ENCODE data around the gene UBL4B.
"Not testable (repeated sequence)": the region's sequence is repeated elsewhere in the genome, so short reads cannot be mapped to it uniquely, and the experiment has no call there.

UBL4B gene, protein sequence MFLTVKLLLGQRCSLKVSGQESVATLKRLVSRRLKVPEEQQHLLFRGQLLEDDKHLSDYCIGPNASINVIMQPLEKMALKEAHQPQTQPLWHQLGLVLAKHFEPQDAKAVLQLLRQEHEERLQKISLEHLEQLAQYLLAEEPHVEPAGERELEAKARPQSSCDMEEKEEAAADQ

DNA sequence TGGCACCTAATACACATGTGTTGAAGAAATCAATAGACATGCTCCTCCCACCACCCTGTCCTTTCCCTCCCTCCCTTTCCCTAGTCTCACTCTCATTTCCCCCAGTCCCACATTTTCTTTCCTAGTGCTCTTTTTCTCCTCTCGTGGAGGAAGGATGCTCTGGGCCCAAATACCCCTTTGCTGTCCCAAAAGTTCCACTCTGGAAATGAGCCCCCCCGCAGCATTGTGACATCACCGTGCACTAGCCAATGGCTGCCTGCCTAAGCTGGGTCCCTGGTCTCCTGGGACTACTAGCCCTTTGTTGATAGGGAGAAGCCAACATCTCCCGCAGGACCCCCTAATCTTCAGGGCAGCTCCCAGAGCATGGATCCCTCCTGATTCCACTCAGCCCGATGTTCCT is at the start of gene UBL4B:
Gene UBL4B (plus strand): TSS at position 301 of the 400 bp plus-strand sequence. CDS start 92 bp downstream, at position 393.
- DNase-seq: no peak

DNA sequence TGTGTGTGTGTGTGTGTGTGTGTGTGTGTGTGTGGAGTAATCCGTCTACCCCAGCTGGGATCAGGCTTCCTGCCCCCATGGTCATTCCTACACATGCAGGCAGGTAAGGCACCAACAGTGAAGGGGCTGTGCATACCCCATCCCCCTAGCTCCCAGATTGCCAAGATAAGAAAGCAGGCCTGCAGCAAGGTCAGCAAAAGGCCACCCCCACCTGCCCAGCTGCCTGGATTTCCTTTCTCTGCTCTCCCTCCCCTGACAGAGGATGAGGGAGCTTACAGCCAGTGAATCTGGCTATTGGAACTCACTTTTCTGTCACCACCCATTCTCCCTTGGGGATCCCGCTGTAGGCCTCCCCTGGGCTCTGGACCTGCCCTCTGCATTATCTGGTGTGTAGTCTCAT is 49.6 kb upstream of the UBL4B start:
- DNase-seq: no peak

DNA sequence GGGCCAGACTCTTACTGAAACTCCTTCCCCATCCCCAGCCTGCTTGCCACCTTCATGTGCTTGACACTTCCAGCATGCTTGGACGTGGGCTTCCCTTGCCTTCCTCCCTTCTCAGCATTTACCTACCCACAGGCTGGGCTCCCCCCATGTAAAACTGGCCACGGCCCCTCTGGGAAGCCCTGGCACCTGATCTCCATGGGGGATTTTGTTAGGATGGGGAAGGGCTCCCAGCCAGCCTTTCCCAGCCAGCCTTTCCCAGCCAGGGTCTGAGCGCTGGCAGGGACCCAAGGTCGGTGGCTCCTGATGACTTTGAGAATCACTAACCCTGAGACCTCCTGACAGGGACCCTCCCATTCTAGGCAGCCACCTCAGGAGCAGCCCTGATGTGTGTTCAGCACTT is 48.5 kb upstream of the UBL4B start:
- DNase-seq: no peak

DNA sequence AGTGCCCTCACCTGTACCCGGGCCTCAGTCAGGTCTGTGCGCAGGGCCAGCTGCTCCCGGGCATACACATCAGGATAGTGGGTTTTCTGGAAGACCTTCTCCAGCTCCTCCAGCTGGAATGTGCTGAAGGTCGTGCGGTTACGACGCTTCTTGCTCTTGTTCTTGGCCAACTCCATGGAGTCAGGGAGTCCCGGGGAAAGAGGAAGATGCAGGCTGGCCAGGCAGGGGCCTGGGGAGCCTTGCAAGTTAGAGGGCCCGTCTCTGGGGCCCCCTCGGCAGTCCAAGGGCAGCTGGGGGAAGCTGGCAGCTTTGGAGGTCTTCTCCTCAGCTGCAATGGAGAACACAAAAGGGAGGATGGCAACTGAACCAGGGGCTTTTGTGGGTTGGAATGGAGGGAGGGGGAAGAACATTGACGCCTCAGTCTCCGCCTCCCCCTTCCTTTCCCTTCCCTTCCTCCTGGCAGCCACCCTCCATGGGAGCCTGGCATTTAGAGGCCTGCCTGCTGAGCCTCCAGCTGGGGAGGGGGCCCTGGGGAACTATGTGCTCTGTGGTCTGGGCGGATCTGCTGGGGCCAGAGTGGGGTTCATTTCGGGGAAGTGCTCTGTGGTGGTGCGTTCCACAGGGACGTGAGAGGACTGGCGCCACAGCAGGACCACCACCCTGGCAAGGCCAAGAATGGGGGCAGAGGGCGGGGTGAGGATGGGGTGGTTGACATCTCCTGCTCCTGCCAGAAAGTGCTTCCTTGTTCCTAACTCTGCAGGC is 47.5 kb upstream of the UBL4B start:
- DNase-seq: no peak

DNA sequence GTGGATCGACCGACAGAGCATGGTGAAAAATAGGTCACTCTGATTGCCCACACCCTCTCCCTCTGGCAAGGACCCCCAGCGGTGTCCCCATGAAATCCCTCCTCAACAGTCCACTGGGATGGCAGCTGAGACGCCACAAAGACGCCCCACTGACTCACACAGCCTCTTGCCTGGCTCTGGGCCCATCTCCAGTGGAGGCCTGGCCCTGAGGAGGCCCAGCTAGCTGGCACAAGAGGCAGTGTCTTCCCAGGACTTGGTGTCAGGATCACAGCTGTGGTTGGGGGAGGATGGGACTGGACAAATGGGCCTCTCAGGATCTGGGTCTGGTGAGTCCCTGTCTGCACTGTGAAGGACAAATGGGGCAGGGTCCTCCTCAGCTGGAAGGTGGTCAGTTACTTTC is 46.4 kb upstream of the UBL4B start:
- DNase-seq: no peak

DNA sequence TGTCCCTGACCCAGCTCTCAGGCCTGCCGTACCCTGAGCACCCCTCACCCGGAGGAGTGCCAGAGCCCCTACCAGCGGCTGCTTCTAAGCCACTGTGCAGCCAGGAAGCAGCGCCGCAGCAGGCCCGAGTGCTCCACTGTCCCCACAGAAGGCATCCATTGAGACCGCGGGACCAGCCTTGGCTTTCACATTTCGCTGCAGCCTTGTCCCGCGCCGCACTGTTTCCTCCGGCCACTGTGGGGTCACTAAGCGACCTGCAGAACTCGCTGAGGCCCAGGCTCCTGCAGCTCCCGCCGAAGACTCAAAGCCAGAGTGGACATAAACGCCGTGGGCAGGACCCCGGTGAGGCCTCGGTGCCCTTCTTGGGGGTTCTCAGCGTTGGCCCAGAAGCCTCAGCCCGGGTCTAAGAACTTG is 44.8 kb upstream of the UBL4B start:
- no peak for DNase-seq

DNA sequence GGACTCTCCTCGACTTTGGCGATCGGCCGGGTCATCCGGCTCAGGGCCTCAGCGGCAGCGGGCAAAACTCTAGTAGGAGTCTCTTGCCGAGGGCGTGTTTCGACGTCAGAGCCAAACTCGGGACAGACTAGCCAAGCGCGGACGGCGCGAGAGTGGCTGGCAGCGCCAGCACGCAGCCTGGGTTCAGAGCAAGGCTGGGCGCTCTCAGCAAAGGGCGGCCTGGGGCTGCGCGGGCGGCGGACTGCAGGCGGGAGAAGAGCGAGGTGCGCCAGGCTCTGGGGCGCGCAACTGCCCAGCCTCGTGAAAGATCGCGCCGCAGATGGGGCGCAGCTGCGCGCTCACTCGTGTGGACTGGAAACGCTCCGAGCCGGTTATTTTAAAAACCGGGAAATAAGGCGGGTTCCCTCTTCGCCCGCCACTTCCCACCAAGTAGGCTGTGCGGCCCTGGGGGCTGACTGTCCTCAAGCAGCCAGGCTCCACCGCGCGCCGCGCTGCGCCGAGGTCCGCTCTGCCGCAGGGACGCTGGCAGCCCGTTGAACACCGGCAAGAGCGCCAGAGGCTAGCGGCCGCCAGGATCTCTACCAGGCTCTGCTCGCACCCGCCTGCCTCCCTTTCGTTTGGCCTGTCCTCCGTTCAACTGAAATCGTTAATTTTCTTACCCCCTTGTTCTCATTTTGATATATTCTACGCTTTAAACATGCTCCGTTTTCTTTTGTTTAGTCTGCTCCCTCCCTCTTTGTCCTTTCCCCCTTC is 44.2 kb upstream of the UBL4B start:
- no peak for DNase-seq

DNA sequence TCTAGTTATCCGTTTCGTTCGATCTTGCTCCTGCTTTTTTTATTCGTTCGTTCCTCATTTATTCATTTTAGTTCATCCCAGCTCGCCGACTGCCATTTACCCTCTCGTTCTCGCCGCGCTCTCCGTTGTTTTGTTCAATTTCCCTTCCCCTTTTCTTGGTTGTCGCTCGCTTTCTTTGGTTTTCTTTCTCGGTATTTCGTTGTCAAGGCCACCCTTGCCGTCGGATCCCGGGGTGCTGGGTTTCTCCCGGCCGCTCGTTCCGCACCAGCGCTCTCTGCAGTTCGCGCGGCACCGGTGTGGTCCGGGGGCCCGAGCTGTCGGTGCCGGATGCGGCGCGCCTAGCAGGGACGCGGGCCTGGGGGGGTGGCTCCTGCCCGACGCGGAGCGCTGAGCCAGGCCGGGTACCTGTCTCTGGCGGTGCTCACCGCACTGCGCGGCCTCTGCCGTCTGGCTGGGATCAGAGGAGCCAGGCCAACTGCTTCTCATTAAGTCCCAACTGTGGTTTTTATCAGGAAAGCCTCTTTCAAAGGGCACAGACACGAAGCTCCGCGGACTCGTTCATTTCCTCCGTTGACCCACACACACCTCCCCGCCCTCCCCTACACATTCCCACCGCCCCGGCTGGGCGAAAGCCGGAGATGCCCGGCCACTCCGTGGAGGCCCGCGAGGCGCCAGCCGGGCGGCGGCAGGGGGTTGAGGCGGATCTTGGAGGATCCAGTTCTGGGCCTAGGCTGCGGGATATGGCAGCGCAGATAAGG is 43.4 kb upstream of the UBL4B start:
- DNase-seq: no peak

DNA sequence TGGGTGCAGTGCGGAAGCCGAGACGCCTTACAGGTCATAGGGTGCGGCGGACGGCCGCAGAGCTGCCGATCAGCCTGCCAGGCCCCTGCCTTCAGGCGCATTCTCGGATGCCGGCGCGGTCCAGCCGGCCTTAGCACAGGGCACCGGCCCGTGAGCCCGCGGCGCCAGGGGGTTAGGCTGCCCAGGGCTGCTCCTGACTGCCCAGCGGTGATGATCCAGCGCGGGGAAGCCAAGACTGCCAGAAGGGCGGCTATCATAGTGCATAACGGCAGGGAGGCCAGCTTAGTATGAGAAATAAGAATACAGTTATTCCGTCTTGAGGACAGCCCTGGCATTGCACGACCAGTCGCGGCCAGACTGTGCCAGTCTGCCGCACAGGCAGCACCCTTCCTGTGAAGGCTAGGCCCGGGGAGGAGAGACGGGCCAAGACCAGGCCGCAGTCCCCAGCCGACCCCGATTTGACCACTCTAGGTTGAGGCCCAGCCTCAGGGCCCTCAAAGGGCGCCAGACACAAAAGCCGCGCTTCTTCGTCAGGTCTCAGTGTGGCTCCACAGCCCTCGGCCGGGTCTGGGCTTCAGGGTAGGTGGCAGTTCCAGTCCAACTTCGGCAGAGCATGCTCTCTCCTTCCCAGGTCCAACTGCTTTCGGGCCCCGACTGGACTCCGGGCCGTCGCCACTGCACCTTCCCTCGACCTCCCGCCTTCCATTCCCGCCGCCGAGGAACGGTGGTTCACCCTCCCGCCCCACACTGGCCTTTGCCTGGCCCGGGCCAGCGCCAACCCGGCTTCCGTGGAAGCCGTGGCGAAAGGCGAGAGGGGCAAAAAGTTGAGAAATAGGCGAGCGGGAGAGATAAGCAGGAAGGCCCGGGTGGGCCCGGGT is 42.6 kb upstream of the UBL4B start:
- DNase-seq: no peak

DNA sequence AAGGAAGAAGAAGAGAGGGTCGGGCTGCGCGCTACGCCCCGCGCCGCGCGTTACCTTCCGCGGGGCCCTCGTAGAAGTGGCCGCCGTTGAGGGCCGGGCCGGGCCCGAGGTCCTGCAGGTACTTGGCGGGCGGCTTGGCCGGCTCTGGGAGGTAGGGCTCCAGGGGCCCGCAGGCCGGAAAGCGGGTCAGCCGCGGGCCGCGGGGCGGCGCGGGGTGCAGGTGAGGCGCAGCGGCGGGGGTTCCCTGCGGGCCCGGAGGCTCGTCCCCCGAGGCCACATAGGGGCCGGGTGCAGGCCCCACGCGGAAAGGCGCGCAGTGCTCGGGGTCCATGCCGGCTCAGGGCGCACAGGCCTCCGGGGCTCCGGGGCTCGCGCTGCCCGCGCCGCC is 42.0 kb upstream of the UBL4B start:
- no peak for DNase-seq

DNA sequence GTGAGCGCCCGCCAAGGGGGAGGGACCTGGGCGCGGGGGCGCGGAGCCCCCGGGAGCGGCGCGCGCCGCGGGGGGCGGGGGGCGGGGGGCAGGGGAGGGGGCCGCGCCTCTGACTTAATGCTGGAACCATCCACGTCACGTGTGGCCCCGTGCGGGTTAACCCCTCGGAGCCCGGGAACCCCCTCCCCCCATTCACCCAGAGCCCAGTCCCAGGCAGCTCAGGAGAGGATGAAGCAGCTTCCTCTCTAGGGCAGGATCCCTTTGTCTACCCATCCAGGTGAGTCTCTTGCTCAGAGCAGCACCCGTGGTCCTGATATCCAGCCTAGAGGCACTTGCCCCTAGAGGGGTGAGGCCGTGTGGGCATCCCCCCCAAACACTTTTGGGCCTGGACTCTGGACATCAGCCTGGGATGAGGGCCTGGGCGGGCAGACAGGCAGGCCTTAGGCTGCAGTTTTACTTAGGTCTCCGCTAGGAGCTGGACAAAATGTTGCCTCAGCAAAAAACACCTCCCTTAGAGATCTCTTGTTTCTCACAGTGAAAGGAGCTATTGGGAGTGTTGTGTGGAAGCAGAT is 41.5 kb upstream of the UBL4B start, which contains the start of gene ALX3:
Gene ALX3 (minus strand): TSS at position 2 of the 572 bp plus-strand sequence. CDS start 60 bp downstream, outside the sequence.
- DNase-seq: no peak

DNA sequence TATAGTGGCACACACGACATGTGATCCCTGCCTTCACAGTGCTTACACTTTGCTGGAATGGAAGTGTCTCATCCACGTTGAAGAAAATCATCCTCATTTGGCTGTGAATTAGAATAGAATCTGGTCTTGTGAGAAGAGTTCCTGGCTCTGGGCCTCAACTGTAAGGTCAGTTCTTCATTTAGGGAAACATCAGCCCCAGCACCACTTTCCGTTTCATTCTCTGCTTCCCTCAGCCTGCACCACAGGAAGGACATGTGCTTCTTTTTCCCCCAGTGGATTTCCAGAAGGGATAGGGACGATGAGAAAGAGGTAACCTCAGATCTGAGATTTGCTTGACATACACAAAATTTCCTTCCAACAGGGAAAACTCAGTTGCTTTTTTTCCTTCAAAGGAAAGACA is 38.1 kb upstream of the UBL4B start:
- no peak for DNase-seq

DNA sequence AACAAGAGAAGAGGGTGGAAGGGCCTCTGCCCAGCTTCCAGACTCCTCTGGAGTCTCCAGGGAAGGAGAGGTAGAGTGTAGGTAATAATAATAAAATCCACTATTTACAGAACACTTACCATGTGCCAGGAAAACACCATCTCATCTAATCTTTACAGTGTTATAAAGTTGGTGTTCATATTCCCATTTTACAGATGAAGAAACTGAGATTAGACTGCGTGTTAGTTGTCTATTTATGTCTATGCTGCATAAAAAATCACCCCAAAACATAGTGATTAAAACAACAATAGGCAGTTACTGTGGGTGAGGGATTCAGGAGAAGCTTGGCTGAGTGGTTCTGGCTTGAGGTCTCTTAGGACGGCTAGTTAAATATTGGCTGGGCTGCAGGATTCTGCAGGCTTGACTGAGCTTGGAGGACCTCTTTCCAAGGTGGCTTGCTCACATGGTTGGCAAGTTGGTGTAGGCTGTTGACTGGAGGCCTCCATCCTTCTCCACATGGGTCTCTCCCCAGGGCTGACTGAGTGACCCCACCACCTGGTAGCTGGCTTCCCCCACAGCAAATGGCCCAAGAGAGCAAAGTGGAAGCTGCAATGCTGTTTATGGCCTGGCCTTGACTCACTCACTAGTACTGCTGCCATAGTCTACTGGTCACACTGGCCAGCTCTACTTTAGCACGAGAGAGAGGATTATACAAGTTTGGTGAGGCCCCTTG is 35.3 kb upstream of the UBL4B start:
- no peak for DNase-seq

DNA sequence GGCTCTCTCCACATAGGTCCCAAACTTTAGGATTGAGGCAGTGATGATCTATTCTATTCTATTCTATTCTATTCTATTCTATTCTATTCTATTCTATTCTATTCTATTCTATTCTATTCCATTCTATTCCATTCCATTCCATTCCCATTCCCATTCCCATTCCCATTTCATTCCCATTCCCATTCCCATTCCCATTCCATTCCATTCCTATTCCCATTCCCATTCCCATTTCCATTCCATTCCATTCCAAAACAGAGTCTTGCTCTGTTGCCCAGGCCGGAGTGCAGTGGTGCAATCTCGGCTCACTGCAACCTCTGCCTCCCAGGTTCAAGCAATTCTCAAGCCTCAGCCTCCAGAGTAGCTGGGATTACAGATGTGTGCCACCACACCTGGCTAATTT is 32.2 kb upstream of the UBL4B start:
- DNase-seq: not testable (repeated sequence)

DNA sequence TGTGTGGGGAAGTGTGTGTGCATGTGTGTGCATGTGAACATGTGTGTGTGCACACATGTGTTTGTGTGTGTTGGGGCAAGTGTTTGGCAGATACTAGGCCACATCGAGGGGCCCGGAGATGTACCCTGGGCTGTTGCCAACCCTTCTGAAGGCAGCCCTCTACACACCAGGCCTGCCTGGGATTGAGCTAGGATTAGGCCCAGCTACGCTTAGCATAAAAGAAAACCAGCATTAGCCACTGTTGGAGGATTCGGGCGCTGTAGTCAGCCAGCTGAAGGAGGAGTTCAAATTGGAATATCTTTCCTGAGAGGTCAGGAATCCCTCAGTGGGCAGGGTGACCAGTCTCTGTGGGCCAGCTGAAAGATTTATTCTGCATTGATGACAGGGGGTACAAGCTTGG is 31.2 kb upstream of the UBL4B start:
- no peak for DNase-seq

DNA sequence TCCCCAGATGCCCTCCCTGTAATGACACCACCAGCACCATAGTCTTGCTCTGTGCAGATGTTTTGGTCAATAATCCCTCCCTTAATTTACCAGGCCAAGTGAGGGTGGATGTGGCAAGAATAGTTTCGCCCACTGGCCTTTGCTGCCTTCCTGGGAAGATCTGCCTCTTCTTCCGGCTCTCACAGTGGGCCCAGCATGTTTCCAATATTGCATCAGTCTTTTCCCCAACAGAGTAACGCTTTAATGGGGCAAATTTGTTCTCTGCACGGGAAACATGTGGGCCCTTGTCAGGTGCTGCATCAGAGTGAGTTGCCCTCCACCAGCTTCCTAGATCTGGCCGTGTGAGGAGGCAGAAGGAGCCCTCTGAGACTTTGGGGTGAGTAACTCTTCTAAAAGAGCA is 29.8 kb upstream of the UBL4B start:
- no peak for DNase-seq

DNA sequence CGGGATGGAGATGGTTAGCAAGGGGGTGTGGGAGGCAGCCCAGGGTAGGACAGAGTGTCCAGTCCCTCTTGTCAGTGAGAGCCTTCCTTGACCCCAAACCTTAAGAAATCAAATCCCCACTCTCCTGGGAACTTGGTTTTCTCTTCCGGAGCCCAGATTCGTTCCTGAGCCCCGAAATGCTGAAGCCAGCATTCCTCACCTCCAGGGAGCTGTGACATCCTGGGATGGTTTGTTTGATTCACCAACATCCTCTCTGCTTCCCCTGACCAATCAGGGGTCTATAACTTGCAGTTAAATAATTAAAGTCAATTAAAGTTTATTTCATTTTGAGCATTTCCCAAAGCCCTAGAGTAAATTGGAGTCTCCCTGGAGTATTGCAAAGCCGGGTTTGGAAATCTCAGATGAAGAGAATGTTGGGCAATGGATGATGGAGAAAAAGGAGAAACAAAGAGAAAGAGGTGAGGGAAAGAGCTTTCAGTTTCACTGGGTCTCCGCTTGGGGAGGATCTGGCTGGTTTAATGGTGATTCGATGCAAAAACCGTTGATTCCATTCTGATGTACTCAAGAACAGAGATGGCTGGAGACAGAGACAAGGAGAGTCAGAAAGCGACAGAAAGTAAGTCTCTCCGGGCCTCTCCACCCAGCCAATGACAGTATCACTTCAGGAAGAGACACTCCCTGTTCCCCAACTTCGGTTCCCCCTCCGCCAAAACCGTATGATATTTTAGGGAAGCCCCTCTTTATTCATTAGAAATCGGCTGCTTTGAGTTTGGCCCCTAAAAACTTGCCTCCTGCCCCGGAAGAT is 29.0 kb upstream of the UBL4B start:
- no peak for DNase-seq

DNA sequence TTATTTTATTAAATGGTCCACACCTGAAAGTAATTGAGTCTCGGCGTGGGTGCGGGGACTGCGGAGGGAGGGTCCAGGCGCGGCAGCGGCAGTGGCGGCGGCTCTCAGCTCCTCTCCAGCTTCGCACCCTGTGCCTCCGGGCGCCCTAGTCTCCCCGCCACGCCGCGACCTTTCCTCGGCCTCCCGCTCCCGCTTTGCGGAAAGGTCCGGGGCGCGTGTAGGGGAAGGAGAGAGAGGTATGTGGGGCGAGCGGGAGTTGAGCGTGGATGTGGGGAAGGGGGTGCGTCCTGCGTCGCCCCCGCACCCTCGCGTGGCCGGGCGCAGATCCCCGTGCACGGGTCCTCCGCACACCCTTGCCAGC is 28.4 kb upstream of the UBL4B start:
- no peak for DNase-seq

Data from anterior cingulate cortex (tissue), 58 donors.